Eye (tissue), 1 donor: Measurements from ENCODE around the gene MRNIP.
A peak's percentile ranks its signal among the peaks of the same experiment; 100 is the strongest.

Source experiments
- DNase-seq: peaks from one replicate; pipeline ENCODE4 v3.0.0-alpha.2; 2015

MRNIP gene

DNA sequence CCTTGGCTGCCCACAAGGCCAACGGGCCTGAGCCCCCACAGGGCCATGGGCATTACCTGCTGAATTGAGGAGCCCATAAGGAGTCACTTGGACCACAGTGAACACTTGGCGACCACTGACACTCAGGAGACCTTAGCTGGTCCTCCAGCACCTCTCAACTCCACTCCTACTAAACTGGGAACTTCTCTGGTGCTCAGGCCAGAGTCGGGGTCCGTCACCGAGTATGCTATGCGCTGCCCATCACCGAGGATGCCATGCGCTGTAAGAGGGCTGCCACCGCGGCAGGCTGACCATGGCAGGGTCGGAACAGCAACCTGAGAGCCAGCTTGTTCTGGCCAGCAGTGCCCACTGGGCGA lies 38.5 kb downstream of the MRNIP start:
- no peak for DNase-seq

DNA sequence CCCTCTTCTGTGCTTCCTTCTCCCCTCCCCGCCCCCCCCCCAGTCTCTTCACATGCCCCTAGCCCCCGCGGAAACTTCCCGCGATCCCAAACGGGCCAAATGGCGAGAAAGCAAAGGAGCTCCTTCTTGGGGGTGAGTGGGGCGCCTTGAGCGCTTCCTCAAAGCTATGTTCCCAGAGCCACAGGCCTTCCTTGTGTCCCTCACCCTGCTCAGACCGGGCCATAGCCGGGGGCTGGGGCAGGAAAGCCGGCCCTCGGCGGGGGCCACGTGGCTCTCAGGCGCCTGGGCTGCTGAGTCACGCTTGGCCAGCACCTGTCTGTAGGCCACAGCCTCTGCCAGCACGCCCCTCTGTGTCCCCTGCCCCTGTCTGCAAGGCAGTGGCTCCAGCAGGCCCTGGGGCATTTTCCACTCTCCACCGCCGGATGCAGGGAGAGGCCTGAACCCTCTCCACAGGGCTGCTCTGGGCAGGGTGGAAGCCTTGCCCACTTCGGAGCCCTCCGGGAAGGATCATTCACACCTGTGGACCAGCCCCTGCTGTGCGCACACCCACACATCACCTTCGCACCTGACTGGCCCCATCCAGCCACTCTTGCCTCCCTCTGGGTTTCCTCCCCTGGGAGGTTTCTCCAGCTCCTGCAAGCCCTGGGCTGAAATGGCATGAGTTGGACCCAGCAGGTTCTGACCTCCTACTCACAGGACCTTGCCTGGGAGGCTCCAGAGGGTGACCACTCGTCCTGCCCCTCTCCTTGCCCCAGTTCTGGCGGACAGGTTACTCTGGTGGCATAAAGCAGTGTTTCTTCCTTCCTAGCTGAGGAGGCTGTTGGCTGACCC lies 39.1 kb downstream of the MRNIP start:
- peak; percentile 73 for DNase-seq

DNA sequence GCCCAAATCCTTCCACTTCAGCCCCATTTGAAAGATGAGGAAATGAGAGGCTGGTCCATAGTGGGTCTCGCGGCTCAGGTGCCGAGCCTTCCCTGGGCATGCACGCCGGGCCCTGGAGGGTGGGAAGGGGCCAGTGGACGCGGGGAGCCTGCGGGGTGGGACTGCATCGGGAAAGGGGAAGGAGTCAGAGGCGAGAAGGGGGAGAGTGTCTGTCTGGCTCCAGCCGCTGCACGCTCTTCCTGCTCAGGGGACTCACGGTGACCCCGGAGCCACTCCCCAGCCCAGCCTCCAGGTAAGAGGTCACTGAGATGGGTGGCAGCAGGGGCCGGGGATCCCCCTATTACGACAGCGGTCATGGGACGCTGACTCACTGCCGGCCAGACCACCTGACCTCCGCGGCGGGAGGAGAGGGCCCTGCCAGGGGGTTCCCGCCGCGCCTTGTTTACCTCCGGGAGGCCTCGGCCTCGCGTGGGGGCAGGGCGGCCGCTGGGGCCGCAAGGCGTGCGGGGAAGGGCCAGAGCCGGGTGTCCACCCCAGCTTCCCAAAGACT lies 39.8 kb downstream of the MRNIP start:
- DNase-seq, result peak; percentile 89

DNA sequence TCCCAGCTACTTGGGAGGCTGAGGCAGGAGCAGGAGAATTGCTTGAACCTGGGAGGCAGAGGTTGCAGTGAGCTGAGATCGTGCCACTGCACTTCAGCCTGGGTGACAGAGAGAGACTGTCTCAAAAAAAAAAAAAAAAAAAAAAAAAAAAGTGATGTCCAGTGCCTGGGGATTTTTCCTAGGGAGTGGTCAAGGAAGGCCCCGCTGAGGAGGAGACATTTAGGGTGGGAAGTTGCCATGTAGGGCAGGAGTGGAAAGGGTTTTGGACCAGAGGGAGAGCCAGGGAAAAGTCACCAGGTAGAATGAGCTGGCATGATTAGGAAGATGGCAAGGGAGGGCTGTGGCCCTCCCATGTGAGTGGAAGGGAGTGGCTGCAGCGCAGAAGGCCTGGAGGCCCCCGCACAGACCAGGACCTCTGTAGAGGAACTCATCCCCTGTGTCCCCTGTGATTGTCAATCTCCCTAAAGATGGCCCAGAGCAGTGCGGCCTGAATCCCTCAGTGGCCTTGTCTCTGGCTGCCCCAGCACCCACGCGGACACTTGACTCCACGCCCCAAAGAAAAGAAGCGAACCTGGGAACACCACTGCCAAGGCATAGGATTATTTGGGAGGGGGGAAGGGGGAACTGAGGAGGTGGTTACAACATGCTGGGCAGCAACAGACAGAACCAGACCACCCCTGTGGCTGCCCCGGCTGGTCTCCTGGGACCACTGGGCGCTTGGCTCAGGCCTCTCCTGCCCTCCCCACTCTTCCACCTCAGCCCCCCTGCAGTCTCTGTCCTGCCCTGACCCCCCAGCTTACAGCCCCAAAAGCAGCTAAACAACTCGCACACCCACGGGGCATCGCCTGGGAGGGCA lies 40.5 kb downstream of the MRNIP start:
- peak; percentile 33 for DNase-seq

DNA sequence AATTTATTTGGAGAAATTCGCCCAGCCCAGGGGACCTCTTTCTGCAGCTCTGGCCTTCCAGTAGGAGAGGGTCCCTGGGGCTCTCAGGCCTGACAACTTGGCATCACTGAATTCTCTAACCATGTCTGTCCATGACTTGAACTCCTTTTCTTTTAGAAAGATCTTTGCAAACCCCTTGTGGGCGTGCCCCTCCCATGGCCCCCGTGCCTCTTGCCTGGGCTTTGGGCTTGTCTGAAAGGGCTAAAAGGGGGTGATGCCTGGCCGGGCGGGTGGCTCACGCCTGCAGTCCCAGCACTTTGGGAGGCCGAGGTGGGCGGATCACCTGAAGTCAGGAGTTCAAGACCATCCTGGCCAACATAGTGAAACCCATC lies 41.2 kb downstream of the MRNIP start:
- no peak for DNase-seq

DNA sequence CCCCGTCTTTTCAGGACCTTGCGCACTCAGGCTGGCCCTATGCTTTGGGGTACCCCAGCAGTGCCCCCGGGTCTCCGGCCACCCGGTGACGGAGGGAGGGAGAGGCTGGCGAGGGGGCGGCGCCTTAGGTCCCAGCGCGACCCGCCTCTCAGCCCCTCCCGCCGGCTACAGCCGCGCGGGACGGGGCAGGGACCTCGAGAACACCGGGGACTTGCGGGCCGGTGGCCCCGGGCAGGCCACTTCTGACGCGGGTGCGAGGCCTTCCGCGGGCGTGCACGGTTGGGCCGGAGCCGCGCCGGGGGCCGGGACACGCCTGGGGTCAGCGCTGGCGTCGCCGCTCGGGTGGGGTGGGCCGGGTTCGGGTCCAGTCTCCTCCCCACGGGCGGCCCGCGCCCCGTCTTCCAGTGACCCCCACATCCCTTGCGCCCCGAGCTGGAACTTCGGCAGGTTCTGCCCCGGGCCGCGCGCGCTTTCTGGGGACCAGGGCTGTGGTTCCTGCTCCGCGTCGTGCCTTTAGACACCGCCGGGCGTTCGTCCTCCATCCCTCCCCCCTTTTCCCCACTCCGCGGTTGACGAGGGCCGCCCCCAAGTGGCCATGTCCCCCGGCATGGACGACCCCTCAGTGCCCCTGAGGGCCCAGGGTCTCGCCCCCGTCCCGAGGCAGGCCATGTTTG lies 41.7 kb downstream of the MRNIP start:
- DNase-seq, result peak; percentile 46

DNA sequence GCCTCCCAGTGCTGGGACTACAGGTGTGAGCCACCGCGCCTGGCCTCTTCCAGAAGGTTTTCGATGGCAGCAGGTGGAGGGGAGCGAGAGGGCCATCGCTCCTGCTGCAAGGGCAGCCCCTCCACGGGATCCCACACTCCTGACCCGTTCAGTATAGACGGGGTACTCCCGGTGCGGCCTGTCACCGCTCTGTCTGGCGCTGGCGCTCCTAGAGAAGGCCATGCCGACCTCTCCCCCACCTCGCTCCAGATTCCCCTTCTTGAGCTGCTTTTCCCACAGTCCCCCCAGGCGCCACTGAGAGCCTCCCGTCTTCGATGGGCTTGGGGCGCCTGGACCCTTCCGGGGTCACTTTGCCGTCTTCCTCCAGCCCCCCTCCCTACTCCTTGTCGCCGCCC lies 42.2 kb downstream of the MRNIP start:
- no peak for DNase-seq

DNA sequence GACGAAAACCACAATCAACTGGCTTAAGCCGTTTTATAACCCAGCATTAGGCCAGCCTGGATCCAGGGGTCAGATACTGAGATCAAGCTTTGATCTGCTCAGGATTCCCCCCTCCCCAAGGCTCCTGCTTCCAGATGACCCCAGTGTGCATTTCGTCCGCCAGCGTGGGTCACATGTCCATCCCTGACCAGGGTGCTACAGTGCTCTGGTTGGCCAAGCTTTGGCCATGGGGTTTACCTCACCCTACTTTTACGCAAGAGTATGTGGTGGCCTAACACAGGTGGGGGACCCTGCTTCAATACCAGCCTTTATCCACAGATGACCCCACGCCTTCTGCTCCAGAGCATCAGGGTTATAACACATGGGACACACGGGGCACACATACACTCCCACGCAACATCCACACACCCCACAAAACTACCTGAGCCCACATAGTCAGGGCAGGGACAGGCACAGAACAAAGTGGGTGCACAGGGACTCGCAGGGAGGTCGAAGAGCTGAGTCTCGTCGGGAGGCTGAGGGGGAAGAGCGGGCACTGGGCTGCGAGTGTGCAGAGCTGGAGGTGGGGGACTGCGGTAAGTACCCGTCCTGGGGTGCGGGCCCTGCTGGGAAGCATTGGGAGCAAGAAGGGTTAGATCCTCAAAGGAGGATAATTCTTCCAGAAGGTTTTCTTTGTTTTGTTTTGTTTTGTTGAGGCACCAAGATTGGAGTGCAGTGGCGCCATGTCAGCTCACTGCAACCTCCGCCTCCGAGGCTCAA lies 42.9 kb downstream of the MRNIP start:
- no peak for DNase-seq

DNA sequence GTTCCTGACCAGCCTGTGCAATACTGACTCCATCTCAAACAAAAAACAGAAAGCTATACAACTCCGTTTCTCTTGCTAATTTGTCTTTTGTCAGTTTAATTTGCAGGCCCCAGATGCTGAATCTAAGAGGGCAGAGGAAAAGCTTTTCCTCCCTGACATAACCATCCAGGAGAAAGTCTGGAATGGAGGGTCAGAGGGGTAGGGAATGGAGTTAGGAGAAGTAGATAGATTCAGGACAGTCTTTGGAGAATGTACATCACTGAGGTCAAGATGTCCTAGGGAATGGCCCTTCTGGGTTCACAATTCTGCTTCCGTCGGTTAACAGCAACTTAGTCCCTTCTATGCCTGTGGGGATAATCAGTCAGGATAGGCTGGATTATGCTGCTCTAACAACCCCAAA lies 44.5 kb downstream of the MRNIP start:
- no peak for DNase-seq

DNA sequence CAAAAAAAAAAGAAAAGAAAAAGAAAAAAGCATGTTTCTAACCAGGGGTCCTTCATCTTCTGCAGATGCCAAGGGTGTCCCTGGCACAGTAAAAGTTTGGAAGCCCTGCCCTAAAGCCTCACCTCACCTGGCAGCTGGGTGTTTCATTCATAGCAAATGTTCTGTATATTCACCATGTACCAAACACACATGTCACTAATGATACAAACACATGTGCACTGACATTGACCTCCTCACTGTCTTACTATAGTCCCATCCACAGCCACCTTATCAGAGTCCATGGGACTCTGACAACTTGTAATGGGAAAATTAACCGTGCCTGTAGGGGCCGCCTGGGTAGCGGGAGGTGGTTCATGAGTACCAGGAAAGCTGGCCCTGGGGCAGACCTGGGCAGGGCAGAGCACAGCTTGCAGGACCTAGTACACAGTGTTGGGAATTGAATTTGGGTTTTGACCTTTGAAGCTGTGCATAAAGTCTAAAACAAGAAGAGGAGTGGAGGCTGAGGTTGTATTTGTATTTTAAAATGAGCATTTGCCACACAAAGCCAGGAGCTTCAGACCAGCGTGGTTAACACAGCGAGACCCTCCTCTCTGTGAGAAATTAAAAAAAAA lies 45.5 kb downstream of the MRNIP start:
- no peak for DNase-seq

DNA sequence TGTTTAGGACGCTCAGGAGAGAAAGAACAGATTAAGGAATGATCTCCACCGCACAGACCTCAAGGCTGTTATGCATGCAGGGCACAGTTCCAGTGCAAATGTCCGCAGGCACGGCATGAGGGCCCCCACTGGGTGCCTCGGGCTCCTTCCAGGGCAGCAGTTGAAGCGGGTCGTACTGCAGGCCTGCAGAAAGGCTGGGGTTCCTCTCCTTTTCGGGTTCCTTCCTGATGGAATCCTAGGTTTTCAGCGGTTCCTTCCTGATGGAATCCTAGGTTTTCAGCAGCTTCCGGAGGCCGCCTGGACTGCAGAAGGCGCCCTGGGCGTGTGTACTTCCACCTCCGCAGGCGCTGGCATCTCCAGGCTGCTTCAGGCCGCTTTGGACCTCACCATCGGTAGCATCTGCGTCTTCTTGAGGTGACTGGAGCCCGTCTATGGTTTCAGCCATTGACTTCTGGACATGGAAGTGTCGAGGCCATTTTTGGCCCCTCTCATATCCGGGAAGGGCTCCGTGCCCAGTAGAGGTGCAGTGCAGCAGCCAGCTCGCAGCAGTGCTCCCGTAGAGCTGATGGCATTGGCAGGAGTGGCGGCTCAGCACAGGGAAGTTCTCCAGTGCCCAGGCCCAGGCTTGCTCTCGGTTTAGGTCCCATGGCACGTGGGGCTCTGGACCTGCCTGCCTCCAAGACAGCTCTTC lies 46.3 kb downstream of the MRNIP start:
- DNase-seq, result no peak

DNA sequence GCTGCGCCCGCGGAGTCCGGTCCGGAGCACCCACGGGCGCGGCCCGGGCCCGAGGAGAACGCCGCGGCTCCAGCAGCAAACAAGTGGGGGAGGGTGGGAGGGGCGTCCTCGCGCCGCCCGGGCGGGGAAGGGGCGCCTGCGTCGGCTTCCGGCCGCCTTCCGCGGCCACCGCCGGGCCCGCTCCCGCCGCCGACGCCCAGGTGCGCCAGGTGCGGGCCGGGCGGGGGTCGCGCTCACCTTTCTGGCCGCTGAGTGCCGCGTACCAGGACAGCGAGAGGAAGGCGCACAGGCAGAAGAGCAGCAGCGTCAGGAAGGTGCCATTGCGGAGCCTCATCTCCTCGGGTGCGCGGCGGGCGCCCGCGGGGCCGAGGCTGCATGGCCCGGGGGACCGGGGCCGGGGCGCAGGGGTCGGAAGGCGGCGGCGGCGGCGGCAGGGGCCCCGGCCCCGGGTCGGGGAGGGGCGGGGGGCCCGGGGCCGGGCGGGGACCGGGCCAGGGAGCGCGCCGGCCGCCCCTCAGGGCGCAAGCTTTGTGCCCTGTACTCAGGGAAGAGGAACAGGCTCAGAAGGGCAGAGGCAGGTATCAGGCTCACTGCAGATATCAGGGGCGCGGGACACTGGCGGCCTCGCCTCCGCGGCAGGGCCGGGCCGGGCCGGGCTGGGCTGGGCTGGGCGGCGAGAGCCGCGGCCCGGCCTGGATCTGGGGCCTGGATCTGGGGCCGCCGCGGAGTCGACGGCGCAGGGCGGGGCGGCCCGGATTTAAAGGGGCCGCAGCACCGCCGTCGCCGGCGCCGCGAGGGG lies 52.2 kb downstream of the MRNIP start, which contains the start of gene MGAT4B:
TSS of gene MGAT4B (minus strand) at position 617 of the 799 bp plus-strand sequence. CDS start at position 334, 283 bp downstream.
- peak; percentile 89 for DNase-seq

DNA sequence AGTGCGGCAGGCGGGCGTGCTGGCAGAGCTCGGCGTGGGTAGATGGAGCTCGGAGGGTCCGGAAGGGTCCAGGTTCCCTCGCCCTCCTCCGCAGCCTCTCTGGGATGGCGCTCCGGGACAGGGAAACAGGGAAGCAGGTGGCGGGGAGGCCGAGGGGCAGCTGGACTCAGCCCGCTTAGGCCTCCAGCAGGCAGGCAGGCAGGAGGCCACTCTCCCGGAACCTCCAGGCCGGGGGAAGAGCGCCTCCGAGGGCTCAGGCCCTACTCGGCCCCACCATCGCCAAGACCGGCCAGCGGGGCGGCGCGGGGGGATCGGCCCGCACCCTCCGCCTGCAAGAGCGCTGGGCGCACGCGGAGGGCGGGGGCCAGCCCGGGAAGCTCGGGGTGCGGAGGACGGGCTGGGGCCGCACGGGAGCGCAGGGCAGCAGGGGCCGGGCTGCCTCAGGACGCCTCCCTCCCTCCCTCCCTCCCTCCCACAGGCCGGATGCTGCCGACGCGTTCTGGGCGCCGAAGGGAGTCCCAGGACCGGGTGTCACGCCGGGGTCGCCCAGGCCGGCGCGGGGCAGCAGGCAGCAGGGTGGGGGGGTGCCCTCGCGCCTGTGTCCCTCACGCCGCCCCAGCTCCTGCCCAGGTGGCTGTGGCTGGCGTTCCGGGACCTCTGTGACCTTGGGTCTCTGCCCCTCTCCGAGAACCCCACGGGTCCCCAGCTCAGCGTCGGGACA lies 52.9 kb downstream of the MRNIP start:
- DNase-seq, result peak; percentile 65

DNA sequence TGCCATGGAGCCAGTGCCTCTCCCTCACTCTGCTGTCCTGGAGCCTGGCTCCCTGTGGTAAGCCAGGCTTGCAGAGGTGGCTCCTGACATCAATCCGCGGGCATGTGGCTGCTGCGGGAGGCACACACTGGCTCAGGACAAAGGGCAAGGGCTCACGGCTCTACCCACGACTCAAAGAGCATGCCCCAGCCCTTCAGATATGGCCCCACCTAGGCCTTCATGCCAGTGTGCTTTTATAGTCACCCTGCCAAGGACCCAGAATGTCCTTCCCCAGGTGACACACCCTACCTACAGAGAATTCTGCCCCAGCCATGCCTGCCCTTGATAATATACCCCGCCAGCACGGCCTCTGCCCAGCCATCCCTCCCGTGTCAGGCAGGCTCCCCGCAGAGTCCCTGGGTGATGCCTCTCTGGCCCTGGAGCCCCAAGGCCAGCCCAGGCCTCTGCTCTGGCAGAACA lies 53.5 kb downstream of the MRNIP start:
- DNase-seq, result no peak

DNA sequence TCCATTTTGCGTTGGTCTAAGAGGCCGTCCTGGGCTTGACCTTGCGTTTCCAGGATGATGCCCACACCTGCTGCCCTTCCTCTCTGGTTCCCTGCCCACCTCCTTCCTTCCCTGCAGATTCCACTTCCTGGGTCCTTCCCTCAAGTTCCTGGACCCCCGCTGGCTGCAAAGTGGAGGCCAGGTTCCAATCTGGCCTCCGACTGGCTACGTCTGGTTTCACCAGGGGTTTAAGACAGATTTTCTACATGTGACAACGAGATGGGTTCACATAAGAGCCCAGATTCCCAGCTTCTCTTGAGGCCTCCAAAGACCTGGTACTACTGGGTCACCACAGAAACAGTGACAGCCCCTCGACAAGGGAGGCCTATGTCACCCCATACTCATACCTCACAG lies 54.1 kb downstream of the MRNIP start:
- DNase-seq, result no peak

DNA sequence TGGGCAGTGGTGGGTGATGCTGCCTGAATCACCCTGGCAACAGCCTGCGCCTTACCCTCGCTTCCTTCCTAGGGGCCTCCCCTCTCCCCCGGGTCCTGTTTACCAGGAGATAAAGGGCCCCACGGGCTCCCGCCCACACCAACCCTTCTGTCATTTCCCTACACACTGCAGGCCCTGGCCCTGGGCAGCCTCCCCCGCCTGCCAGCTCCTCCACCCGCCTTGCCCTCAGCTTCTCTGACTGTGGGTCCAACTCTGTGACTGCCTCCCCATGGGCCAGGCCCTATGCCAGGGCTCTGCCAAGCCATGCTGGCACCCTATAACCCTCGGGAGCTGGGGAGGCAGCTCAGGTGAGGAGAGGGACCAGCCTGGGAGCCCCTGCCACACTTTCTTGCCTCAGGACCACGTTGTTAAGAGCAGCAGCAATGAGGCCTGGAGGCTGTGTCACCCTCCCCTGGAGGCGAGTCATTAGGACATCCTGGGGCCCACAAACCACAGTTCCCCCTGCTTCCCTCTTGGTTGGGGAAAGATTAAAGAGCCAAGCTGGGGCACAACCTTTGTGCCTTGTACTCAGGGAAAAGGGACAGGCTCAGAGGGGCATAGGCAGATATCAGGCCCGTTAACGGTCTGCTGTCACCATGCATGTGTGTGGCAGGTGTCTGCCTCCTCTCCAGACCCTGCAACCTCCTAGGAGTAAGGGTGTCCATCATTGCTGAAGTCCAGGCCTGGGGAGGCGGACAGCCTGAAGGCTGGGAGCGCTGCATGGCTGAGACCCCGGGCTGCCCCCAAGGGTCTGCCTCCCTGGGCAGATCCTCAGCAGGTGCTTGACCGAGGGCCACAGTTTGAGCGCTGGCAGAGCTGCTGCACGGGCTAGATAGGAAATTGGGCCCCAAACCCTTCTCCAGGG lies 54.7 kb downstream of the MRNIP start:
- DNase-seq, result no peak

DNA sequence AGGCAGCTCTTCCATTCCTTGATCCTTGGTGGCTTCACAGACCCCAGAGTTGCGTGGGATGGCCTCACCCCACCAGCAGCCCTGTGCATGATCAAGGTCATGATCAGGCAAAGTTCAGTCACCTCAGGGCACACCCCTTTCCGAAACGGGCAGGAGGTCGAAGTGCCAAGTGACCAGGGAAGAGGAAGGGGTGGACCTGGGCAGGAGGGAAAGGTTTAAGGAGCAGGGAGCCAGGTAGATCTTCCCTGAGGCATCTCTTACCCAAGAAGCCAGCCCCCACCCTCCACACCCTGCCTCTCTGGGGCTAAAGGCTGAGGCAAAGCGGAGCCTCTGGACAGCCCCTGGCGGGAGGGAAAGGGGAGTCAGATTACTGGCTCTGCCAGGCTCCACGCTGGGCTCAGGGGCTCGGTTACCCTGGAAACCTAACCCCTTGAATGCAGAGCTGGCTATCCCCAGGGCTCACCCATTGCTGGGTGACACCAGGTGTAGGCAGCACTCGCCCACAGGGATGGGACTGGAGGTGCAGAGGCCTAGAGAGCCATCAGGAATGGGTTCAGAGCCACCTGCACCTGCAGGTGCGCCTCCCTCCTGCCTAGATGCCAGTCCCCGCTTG lies 55.6 kb downstream of the MRNIP start:
- peak; percentile 41 for DNase-seq
